H1 (cell line): ENCODE measurements around the gene UGT1A1.

Source experiments
- ATF3 ChIP-seq: IDR thresholded peaks from 2 replicates; pipeline ENCODE4 v1.6.1; 2011; ENCODE audit warnings: low read depth, mild to moderate bottlenecking, low read length; ENCODE audit not compliant: insufficient read depth
- CEBPB ChIP-seq: IDR thresholded peaks from 2 replicates; pipeline ENCODE4 v1.6.1; 2012; ENCODE audit warnings: low read depth, low read length
- CREB1 ChIP-seq: IDR thresholded peaks from 2 replicates; pipeline ENCODE4 v1.6.1; 2012; ENCODE audit warnings: inconsistent platforms
- CTCF ChIP-seq, 3 experiments: IDR thresholded peaks; 1 replicate in 2 of 3; 2 replicates in 1 of 3; pipeline versions ENCODE4 v1.5.1 to v1.6.1; 2011; ENCODE audit warnings: low read length in 3 of 3, mild to moderate bottlenecking in 3 of 3, inconsistent platforms in 2 of 3, low read depth in 1 of 3, moderate library complexity in 1 of 3; ENCODE audit not compliant: insufficient read depth in 1 of 3; ENCODE audit errors: control extremely low read depth in 1 of 3
- EZH2 ChIP-seq: fragments of 200-600 bp; sonication (generic); IDR thresholded peaks from 2 replicates; pipeline ENCODE4 v1.7.1; 2012; ENCODE audit warnings: low read depth, mild to moderate bottlenecking, moderate library complexity, low read length, inconsistent platforms; ENCODE audit not compliant: severe bottlenecking
- POLR2AphosphoS5 ChIP-seq: IDR thresholded peaks from 2 replicates; pipeline ENCODE4 v1.6.1; 2011; ENCODE audit warnings: low read depth, low read length
- RXRA ChIP-seq: IDR thresholded peaks from 2 replicates; pipeline ENCODE4 v1.6.1; 2011; ENCODE audit warnings: low read depth, mild to moderate bottlenecking, low read length, moderate library complexity; ENCODE audit not compliant: insufficient read depth
- SIN3A ChIP-seq, 2 experiments: IDR thresholded peaks in 1 of 2; conservative IDR thresholded peaks in 1 of 2; 2 replicates each; pipeline ENCODE4 v1.6.1; 2011 to 2012; ENCODE audit warnings: low read length in 2 of 2, improper control_type of control experiment in 1 of 2, low read depth in 1 of 2, mild to moderate bottlenecking in 1 of 2
- SUZ12 ChIP-seq: fragments of 200-600 bp; sonication (generic); IDR thresholded peaks from 2 replicates; pipeline ENCODE4 v1.6.1; 2012; ENCODE audit warnings: mild to moderate bottlenecking, inconsistent platforms, low read length, moderate library complexity, mixed read lengths
- USF2 ChIP-seq: IDR thresholded peaks from 2 replicates; pipeline ENCODE4 v1.6.1; 2011; ENCODE audit warnings: low read length, improper control_type of control experiment
- ZNF274 ChIP-seq: IDR thresholded peaks from 2 replicates; pipeline ENCODE4 v1.7.0; 2012; ENCODE audit warnings: low read length, borderline replicate concordance; ENCODE audit errors: extremely low read depth

- TF ChIP-seq CTCF (IDR thresholded peaks at IDR 0.05; ENCODE audit: control extremely low read depth in 1 of 3, insufficient read depth in 1 of 3, low read depth in 1 of 3, low read length in 3 of 3) (no peak), SIN3A (conservative IDR thresholded peaks at IDR 0.05 in 1 of 2, IDR thresholded peaks at IDR 0.05 in 1 of 2; ENCODE audit: low read depth in 1 of 2, low read length in 2 of 2) (no peak), ATF3 (no peak), CEBPB (no peak), EZH2 (no peak), POLR2AphosphoS5 (no peak), CREB1 (no peak), USF2 (no peak), RXRA (no peak), SUZ12 (no peak), ZNF274 (no peak)
Observed at GRCh38 chr2:233712611-233713261, 47.3 kb upstream of the UGT1A1 start, which contains the start of gene UGT1A5.
